ENCODE data around the gene PPFIA4.

The PPFIA4 gene

GRCh38 chr1:203037509-203038190 lies 11.4 kb downstream of the PPFIA4 start:
- no peak overlapping the region for H3K4me3 ChIP-seq (ENCODE audit: low read depth, low read length)
- no peak for TF ChIP-seq CTCF (IDR thresholded peaks at IDR 0.05; ENCODE audit: low read depth, low read length)

- no peak for TF ChIP-seq CTCF (IDR thresholded peaks at IDR 0.05; ENCODE audit: low read depth, low read length)
- no peak overlapping the region for H3K4me3 ChIP-seq (ENCODE audit: low read depth, low read length)
Measured at GRCh38 chr1:203038217-203038741, 12.0 kb downstream of the PPFIA4 start.

GRCh38 chr1:203038891-203039608 lies 12.8 kb downstream of the PPFIA4 start:
- H3K4me3 ChIP-seq (ENCODE audit: low read depth, low read length) = no peak overlapping the region
- TF ChIP-seq CTCF (IDR thresholded peaks at IDR 0.05; ENCODE audit: low read depth, low read length) = peak; percentile 89

- TF ChIP-seq CTCF (IDR thresholded peaks at IDR 0.05; ENCODE audit: low read depth, low read length) = no peak
- no peak overlapping the region for H3K4me3 ChIP-seq (ENCODE audit: low read depth, low read length)
Measured at GRCh38 chr1:203039609-203040512, 13.6 kb downstream of the PPFIA4 start.

GRCh38 chr1:203040513-203041275 lies 14.4 kb downstream of the PPFIA4 start:
- no peak overlapping the region for H3K4me3 ChIP-seq (ENCODE audit: low read depth, low read length)
- no peak for TF ChIP-seq CTCF (IDR thresholded peaks at IDR 0.05; ENCODE audit: low read depth, low read length)

GRCh38 chr1:203041351-203041932 lies 15.2 kb downstream of the PPFIA4 start:
- TF ChIP-seq CTCF (IDR thresholded peaks at IDR 0.05; ENCODE audit: low read depth, low read length) = no peak
- H3K4me3 ChIP-seq (ENCODE audit: low read depth, low read length) = no peak overlapping the region

Data from WI38 (cell line).